Ascending aorta (tissue), 2 donors: ENCODE measurements around the gene SLAIN2. TPM values are rescaled to one million over a fixed set of nuclear protein-coding genes. Genes with fewer than 3 reads are reported as not detected.
"Not testable (repeated sequence)": the region's sequence is repeated elsewhere in the genome, so short reads cannot be mapped to it uniquely, and the experiment has no call there.

ENCODE experiments used
- DNase-seq, 2 donors: peaks; one replicate each; pipeline ENCODE4 v3.0.0-alpha.2; 2019; ENCODE audit warnings: low spot score in 2 of 2
- H3K27ac ChIP-seq, 2 donors: fragments of 200-600 bp; sonication (generic); one replicate each; pipeline ENCODE4 v1.5.1; 2016 to 2017; ENCODE audit warnings: mild to moderate bottlenecking in 1 of 2
- H3K27me3 ChIP-seq: fragments of 200-600 bp; sonication (generic); one replicate; pipeline ENCODE4 v1.5.1; 2017
- H3K36me3 ChIP-seq, 2 donors: fragments of 200-600 bp; sonication (generic); one replicate each; pipeline ENCODE4 v1.5.1; 2016
- H3K4me1 ChIP-seq, 2 donors: fragments of 200-600 bp; sonication (generic); one replicate each; pipeline ENCODE4 v1.5.1; 2016 to 2017; ENCODE audit warnings: mild to moderate bottlenecking in 1 of 2
- H3K4me3 ChIP-seq, 2 donors: fragments of 200-600 bp; sonication (generic); one replicate each; pipeline ENCODE4 v1.5.1; 2016 to 2017; ENCODE audit warnings: mild to moderate bottlenecking in 1 of 2
- H3K9me3 ChIP-seq, 2 donors: fragments of 200-600 bp; sonication (generic); one replicate each; pipeline ENCODE4 v1.5.1; 2016
- CTCF ChIP-seq, 3 experiments: fragments of 200-600 bp in 2 of 3; fragments of 450-650 bp in 1 of 3; sonication (generic) in 2 of 3; IDR thresholded peaks; one replicate each; pipeline ENCODE4 v1.5.1; 2016 to 2019; ENCODE audit warnings: antibody characterized with exemption in 3 of 3, mild to moderate bottlenecking in 1 of 3, moderate library complexity in 1 of 3
- intact Hi-C: fragments of 100-400 bp; cut with DNase I; formaldehyde crosslinking; loops from one replicate; pipeline ENCODE4 v1.15.1; 2023
- total RNA-seq: library from RNA; depleted of rRNA; stranded (reverse); fragments of >200 nt; gene quantifications from one replicate; pipeline ENCODE4 v1.1.0, GENCODE V29; 2016

SLAIN2 gene
- 26.3 TPM for total RNA-seq

- H3K9me3 ChIP-seq = no peaks in the 10 kb centered on the region
- H3K27me3 ChIP-seq = no peaks in the 10 kb centered on the region
- peak within 1 kb of the TSS; percentile 86 to 93 for H3K4me3 ChIP-seq
- H3K27ac ChIP-seq = peak within 1 kb of the TSS; percentile 98 to 99
- peak; percentile 96 to 100 for DNase-seq
- intact Hi-C loops = loop anchor here (1.0 to 10.0 kb wide), 5 partner anchors 72 to 876 kb away; partner anchors contain the start of genes COMMD8, NFXL1 and TEC
- no peaks in the 10 kb centered on the region for H3K36me3 ChIP-seq
- H3K4me1 ChIP-seq = peaks cover 11 to 14% of the 10 kb centered on the region in 2 donors
- TF ChIP-seq CTCF (IDR thresholded peaks at IDR 0.05) = peak; percentile 26 to 51 (median 35)
Measured at GRCh38 chr4:48340965-48341775, at the start of gene SLAIN2. Gene SLAIN2, plus strand, starts transcription at chr4:48341529. Its CDS starts 211 bp downstream, at chr4:48341740.

- H3K9me3 ChIP-seq, H3K27ac ChIP-seq, H3K4me3 ChIP-seq, intact Hi-C loops, H3K27me3 ChIP-seq, H3K36me3 ChIP-seq, DNase-seq, H3K4me1 ChIP-seq: not testable (repeated sequence)
Measured at GRCh38 chr4:48292218-48292790, 49.0 kb upstream of the SLAIN2 start.

- Histone ChIP-seq H3K4me1 (no peaks in the 10 kb centered on the region), H3K27me3 (no peaks in the 10 kb centered on the region), H3K9me3 (no peaks in the 10 kb centered on the region), H3K27ac (no peak overlapping the region), H3K36me3 (no peaks in the 10 kb centered on the region), H3K4me3 (no peak overlapping the region)
- TF ChIP-seq CTCF (IDR thresholded peaks at IDR 0.05) = no peak
- intact Hi-C loops = no loop called here
- DNase-seq = no peak
Measured at GRCh38 chr4:48295116-48295515, 46.2 kb upstream of the SLAIN2 start.

- no peak for DNase-seq
- H3K36me3 ChIP-seq = no peaks in the 10 kb centered on the region
- no peaks in the 10 kb centered on the region for H3K4me1 ChIP-seq
- H3K9me3 ChIP-seq = no peaks in the 10 kb centered on the region
- TF ChIP-seq CTCF (IDR thresholded peaks at IDR 0.05) = no peak
- no peak overlapping the region for H3K4me3 ChIP-seq
- intact Hi-C loops = no loop called here
- H3K27ac ChIP-seq = no peak overlapping the region
- H3K27me3 ChIP-seq = no peaks in the 10 kb centered on the region
Measured at GRCh38 chr4:48296365-48296764, 45.0 kb upstream of the SLAIN2 start.

- TF ChIP-seq CTCF (IDR thresholded peaks at IDR 0.05) = no peak
- H3K36me3 ChIP-seq = no peaks in the 10 kb centered on the region
- intact Hi-C loops = no loop called here
Measured at GRCh38 chr4:48297256-48297846, 44.0 kb upstream of the SLAIN2 start.

GRCh38 chr4:48299560-48299959 lies 41.8 kb upstream of the SLAIN2 start:
- no peak for DNase-seq
- intact Hi-C loops = no loop called here
- H3K36me3 ChIP-seq = no peaks in the 10 kb centered on the region
- H3K9me3 ChIP-seq = no peaks in the 10 kb centered on the region
- H3K4me3 ChIP-seq = no peak overlapping the region
- no peak for TF ChIP-seq CTCF (IDR thresholded peaks at IDR 0.05)
- no peak overlapping the region for H3K27ac ChIP-seq
- H3K27me3 ChIP-seq = no peaks in the 10 kb centered on the region
- H3K4me1 ChIP-seq = no peaks in the 10 kb centered on the region

More at GRCh38 chr4:48297256-48297846, 44.0 kb upstream of the SLAIN2 start:
- H3K27ac ChIP-seq = no peak overlapping the region
- no peak for DNase-seq
- no peaks in the 10 kb centered on the region for H3K27me3 ChIP-seq
- no peak overlapping the region for H3K4me3 ChIP-seq
- no peaks in the 10 kb centered on the region for H3K9me3 ChIP-seq
- no peaks in the 10 kb centered on the region for H3K4me1 ChIP-seq
